Amniotic stem cell (primary cell): ENCODE data around the gene FBXL7.

Experiments used
- DNase-seq: peaks from one replicate; lab custom pipeline; 2025; lab: John Stamatoyannopoulos, UW

The FBXL7 gene

GRCh38 chr5:15614679-15615078 lies 114.7 kb downstream of the FBXL7 start:
- no peak for DNase-seq

- no peak for DNase-seq
Observed at GRCh38 chr5:15615859-15616258, 115.9 kb downstream of the FBXL7 start.

GRCh38 chr5:15618938-15619337 lies 119.0 kb downstream of the FBXL7 start:
- DNase-seq, result no peak

GRCh38 chr5:15620501-15620900 lies 120.5 kb downstream of the FBXL7 start:
- peak; percentile 2 for DNase-seq

GRCh38 chr5:15621094-15621493 lies 121.1 kb downstream of the FBXL7 start:
- peak; percentile 4 for DNase-seq

GRCh38 chr5:15623794-15624193 lies 123.8 kb downstream of the FBXL7 start:
- DNase-seq, result no peak

- no peak for DNase-seq
Observed at GRCh38 chr5:15627109-15627508, 127.1 kb downstream of the FBXL7 start.

GRCh38 chr5:15627647-15628046 lies 127.7 kb downstream of the FBXL7 start:
- no peak for DNase-seq

- no peak for DNase-seq
Observed at GRCh38 chr5:15630441-15630840, 130.5 kb downstream of the FBXL7 start.

- DNase-seq, result no peak
Observed at GRCh38 chr5:15634591-15635288, 134.8 kb downstream of the FBXL7 start.

- no peak for DNase-seq
Observed at GRCh38 chr5:15635289-15635616, 135.3 kb downstream of the FBXL7 start.

GRCh38 chr5:15637345-15637744 lies 137.4 kb downstream of the FBXL7 start:
- no peak for DNase-seq

GRCh38 chr5:15637886-15638285 lies 137.9 kb downstream of the FBXL7 start:
- no peak for DNase-seq

- no peak for DNase-seq
Observed at GRCh38 chr5:15638296-15638695, 138.3 kb downstream of the FBXL7 start.

- no peak for DNase-seq
Observed at GRCh38 chr5:15639288-15639687, 139.3 kb downstream of the FBXL7 start.

- no peak for DNase-seq
Observed at GRCh38 chr5:15640116-15640515, 140.1 kb downstream of the FBXL7 start.

GRCh38 chr5:15643731-15644130 lies 143.8 kb downstream of the FBXL7 start:
- no peak for DNase-seq

- DNase-seq, result no peak
Observed at GRCh38 chr5:15645381-15646160, 145.6 kb downstream of the FBXL7 start.

- no peak for DNase-seq
Observed at GRCh38 chr5:15646371-15646770, 146.4 kb downstream of the FBXL7 start.

- DNase-seq, result no peak
Observed at GRCh38 chr5:15647251-15647650, 147.3 kb downstream of the FBXL7 start.

GRCh38 chr5:15650266-15650665 lies 150.3 kb downstream of the FBXL7 start:
- no peak for DNase-seq

- no peak for DNase-seq
Observed at GRCh38 chr5:15654779-15655178, 154.8 kb downstream of the FBXL7 start.

- no peak for DNase-seq
Observed at GRCh38 chr5:15655683-15656082, 155.7 kb downstream of the FBXL7 start.

GRCh38 chr5:15664961-15665360 lies 165.0 kb downstream of the FBXL7 start:
- DNase-seq, result no peak
